ENCODE measurements around the gene DNAJA2.

The DNAJA2 gene

GRCh38 chr16:46908540-46909372, 64.7 kb downstream of the DNAJA2 start:
- Mint-ChIP-seq H3K36me3 (ENCODE audit: low read depth) (peaks cover 32% of the 10 kb centered on the region), H3K27me3 (ENCODE audit: low read depth, poor library complexity) (no peaks in the 10 kb centered on the region), H3K27ac (no peak overlapping the region), H3K4me1 (peaks cover 13% of the 10 kb centered on the region), H3K4me3 (no peak overlapping the region), H3K9me3 (no peaks in the 10 kb centered on the region)
- peak; percentile 71 for TF ChIP-seq CTCF (IDR thresholded peaks at IDR 0.05)
- DNase-seq: peak; percentile 85

GRCh38 chr16:46907061-46907774, 66.3 kb downstream of the DNAJA2 start:
- Mint-ChIP-seq H3K36me3 (ENCODE audit: low read depth) (peaks cover 42% of the 10 kb centered on the region), H3K27me3 (ENCODE audit: low read depth, poor library complexity) (no peaks in the 10 kb centered on the region), H3K27ac (peak overlapping the region; percentile 95), H3K9me3 (no peaks in the 10 kb centered on the region), H3K4me1 (peaks cover 13% of the 10 kb centered on the region), H3K4me3 (no peak overlapping the region)
- no peak for TF ChIP-seq CTCF (IDR thresholded peaks at IDR 0.05)
- no peak for DNase-seq

- Mint-ChIP-seq H3K27me3 (ENCODE audit: low read depth, poor library complexity) (no peaks in the 10 kb centered on the region), H3K36me3 (ENCODE audit: low read depth) (peaks cover 49% of the 10 kb centered on the region)
Observed at GRCh38 chr16:46906360-46907060, 67.0 kb downstream of the DNAJA2 start.

More at GRCh38 chr16:46906360-46907060, 67.0 kb downstream of the DNAJA2 start:
- no peak for TF ChIP-seq CTCF (IDR thresholded peaks at IDR 0.05)
- H3K9me3 Mint-ChIP-seq: no peaks in the 10 kb centered on the region
- peaks cover 14% of the 10 kb centered on the region for H3K4me1 Mint-ChIP-seq
- H3K4me3 Mint-ChIP-seq: no peak overlapping the region
- no peak for DNase-seq
- no peak overlapping the region for H3K27ac Mint-ChIP-seq
